RPMI7951 (cell line): ENCODE measurements around the gene PRKAR1B. TPM values are rescaled to one million over a fixed set of nuclear protein-coding genes. Genes with fewer than 3 reads are reported as not detected.

ENCODE experiments used
- DNase-seq: peaks from one replicate; pipeline ENCODE4 v3.0.0-alpha.2; 2012; ENCODE audit warnings: low read depth
- total RNA-seq: library from RNA; depleted of rRNA; stranded (reverse); fragments of >200 nt; shearing (Covaris generic); gene quantifications from 2 replicates; pipeline ENCODE4 v1.2.3, GENCODE V29; 2014

PRKAR1B gene
- total RNA-seq, 1 experiment from 2014 or later, result 5.0 TPM

- no peak for DNase-seq
Measured at GRCh38 chr7:603152-603951, 123.7 kb downstream of the PRKAR1B start.

DNA sequence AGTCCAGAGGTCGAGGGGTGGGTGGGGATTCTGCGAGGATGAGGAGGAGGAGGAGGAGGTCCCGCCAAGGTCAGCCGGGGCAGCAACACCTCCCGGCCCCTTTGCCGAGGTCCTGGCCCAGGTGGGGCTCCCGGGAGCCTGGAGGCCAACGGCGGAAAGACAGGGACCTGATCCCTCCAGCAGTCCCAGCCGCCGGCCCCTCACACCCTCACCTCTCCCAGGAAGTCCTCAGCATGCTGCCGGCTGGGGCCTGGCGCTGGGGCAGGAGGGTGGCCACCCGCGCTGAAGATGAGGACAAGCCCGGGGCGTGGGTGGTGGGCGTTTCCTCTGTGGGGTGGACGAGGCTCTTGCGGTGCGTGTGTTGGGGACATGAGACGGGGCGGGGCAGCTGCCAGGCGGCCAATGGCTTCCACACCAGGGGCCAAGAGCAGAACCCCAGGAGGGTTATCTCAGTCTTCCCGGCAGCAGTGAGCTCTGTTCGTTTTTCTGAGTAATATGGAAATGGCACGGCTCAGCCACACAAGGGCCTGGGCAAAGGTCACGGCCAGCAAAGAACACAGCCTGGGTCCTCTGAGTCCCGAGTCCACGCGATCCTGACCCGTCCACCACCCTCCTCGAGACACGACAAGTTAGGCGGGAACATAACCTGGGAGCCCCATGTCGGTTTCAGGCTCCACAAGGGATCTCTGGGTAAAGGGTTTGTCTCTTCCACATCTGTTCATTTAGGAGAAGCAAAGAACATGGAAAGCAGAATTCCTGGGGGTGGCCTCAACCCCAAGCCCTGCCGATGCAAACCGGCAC, 124.5 kb downstream of the PRKAR1B start:
- DNase-seq, result no peak

- DNase-seq, result peak; percentile 51
Measured at GRCh38 chr7:601595-602340, 125.3 kb downstream of the PRKAR1B start.

DNA sequence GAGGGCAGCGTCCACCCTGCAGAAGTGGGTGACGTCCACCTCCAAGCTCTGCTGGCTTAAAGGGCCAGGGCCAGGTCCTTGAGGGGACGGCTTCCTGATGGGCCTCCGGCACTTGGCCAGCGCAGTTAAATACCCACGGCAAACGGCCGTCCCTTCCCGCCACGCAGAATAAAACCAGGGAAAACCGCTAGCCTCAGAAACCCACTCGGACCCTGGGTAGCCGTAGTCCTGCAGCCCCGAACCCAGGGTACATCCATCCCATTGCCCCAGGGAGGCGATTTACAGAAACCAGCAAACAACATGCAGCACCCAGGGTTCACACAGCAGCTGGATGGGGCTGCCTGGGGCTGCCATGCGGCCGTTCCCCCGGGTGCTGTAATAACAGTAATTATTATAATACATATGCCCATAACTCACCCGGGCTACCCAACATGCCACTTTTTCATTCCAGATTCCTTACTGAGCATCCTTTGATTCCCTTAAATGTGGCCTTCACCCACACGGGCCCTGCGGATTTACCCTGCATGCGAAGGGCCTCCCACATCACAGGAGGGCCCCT, 126.0 kb downstream of the PRKAR1B start:
- no peak for DNase-seq

- DNase-seq, result no peak
Measured at GRCh38 chr7:600149-601035, 126.7 kb downstream of the PRKAR1B start.

DNA sequence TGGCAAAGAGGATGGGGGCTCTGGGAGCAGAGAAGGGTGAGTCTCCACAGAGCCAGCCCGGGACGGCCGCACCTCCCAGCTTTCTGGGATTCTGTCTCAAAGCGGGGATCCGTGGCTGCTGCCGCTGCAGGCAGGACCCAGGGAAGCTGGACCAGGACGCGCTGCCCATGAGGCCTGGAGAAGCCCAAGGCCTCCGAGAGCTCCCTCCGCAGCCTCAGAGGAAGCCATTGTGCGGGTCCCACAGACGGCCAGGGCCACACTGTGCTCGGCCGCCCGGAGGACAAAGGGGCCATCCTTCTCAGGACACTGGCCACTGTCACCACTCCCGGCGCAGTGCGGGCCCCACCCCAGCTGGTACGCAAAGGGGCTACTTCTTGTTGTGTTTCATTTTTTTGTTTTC, 128.2 kb downstream of the PRKAR1B start:
- DNase-seq, result no peak

- DNase-seq, result no peak
Measured at GRCh38 chr7:597348-598178, 129.5 kb downstream of the PRKAR1B start.

DNA sequence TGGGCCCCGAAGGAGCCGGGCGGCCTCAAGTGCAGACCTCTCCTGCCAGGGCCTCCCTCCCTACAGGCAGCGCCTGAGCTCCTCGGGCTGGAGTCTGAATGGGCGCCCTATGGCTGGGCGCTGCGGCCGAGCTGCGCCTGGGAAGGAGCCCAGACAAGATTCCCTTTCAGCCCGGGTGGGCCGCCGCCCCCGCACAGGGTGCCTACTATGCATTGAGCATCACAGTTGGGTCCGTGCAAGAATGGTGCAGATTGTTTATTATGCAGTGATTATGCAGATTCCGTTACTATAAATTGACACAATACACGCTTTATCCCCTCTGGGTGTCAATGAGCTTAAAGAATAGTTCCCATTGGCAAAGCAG, 130.3 kb downstream of the PRKAR1B start:
- no peak for DNase-seq

- no peak for DNase-seq
Measured at GRCh38 chr7:596071-596818, 130.8 kb downstream of the PRKAR1B start.

DNA sequence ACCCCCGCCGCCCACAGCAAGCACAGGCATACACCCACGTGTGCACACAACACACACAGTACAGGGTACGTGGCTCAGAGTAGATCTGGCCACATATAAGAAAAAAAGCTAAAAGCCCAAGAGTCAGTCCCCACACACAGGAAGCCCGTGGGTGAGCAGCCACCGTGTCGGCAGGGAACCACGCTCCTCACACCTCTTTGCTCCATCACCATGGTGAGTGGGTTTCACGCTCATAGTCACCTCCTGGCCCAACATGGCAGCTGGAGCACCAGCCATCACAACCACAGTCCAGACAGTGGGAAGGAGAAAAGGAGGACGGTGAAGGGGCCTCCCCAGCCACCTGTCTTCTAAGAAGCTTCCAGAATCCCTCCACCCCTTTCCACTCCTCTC, 131.5 kb downstream of the PRKAR1B start:
- DNase-seq, result no peak

DNA sequence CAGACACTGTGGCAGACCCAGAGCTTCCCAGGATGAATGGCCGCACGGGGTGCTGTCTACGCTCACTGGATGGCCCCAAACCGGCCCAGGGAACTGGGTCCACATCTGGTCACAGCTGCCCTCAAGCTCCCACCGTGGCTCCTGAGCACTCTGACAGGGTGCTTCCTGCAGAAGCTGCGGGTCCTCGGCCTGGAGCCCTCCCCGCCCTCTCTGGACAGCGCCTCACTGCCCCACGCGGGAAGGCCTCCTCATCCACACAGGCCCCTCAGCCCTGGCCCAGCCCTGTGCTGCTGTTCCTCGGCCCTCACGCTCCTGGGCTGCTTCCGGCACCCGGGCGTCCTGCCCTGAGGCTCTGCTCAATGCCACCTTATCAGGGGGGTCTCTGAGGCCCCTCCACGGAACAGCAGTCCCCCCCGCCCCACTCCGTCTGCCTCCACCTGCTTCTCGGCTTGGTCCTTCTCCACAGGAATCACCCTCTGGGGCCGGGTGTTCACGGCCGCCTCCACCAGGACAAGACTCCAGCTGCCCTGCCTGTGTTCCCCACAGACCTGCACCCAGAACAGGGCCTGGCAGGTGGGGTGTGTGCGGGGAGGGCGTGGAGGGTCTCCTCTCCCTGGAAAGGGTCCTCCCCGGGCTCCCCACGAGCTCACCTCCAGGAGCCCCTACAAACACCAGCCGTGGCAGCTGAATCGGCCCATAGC, 132.0 kb downstream of the PRKAR1B start:
- DNase-seq, result no peak

DNA sequence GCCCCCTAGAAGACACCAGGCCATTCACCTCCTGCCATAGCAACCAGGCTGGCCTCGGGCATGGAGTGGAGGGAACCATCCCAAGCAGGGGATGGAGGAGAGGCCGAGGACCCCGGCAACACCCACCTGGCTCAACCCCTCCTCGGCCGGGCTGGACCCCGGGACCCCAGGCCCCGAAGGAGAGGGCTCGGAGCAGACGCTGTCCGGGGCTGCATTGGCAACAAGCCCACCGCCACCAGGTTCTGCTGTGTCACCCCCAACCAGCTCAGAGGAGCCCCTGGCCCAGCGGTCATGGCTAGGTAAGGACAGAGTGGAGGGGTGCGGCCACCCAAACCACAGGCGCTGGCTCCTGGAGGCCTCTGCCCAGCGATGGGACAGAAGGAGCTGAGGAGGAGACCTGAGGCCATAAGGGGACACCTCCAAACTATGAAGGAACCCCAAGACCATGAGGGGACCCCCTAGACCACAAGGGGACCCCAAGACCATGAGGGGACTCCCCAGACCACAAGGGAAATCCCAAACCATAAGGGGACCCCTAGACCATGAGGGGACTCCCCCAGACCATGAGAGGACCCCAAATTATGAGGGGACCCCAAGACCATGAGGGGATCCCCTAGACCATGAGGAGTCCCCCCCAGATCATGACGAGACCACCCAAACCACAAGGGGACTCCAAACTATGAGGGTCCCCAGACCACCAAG, 132.7 kb downstream of the PRKAR1B start:
- no peak for DNase-seq

- no peak for DNase-seq
Measured at GRCh38 chr7:593324-594115, 133.6 kb downstream of the PRKAR1B start.

GRCh38 chr7:591856-592628, 135.0 kb downstream of the PRKAR1B start:
- no peak for DNase-seq

DNA sequence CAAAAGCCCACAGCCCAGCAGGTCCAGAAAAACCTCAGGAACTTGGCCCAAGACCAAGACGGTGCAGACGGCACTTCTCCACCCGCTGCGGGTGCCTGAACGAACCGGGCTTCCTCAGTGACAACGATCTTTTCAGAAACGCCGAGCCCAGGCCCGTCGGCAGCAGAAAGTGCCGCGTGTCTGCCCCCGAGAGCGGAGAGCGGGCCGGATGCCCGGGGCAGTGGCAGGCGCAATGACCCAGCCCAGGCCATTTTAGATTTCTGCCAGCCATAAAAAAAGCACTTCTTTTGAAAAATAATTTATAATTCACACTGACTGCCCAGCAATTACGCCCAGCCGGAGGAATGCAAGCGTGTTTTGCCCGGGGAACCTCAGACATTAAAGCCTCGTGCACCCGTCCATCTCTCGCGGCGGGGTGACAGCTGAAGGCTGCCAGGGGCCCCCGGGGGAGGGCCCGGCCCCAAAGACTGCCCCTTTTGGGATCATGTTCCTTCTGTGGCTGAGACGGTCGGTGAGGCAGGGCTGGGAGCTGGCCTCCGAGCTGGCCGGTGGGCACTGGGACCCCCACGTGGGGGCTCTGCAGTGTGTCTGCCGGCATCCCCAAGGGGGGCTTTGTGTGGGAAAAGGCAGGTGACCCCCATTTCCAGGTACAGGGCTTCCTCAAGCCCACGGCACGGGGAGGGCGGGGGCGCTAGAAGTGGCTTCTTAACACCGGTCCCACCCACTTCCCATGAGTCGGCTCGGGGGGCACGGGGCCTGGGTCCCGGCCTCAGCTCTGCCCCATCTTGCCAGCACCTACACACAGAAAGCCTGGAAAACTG, 136.1 kb downstream of the PRKAR1B start:
- peak; percentile 24 for DNase-seq
